H1 (cell line): ENCODE measurements around the gene MAML3. TPM values are rescaled to one million over a fixed set of nuclear protein-coding genes. Genes with fewer than 3 reads are reported as not detected.

Source experiments
- polyA plus RNA-seq, 7 experiments: library from polyadenylated mRNA; depleted of rRNA in 3 of 7; stranded (reverse) in 5 of 7; unstranded in 2 of 7; fragments of >200 nt in 5 of 7; fragments of 200-250 nt in 2 of 7; gene quantifications; 1 replicate in 5 of 7; 2 replicates in 1 of 7; 4 replicates in 1 of 7; pipeline versions ENCODE4 v1.2.1 to v1.2.3, GENCODE V29; 2011 to 2013; ENCODE audit warnings: missing spikeins in 2 of 7, mixed read lengths in 2 of 7
- total RNA-seq: library from RNA; stranded (reverse); fragmentation: NEBNext Ultra II Directional; extraction: Animal tissue kit (Norgen Biotek cat#: 25700); gene quantifications from 2 replicates; pipeline ENCODE4 v1.2.1, GENCODE V29; 2021

Gene MAML3
- total and polyA plus RNA-seq, 2 of the 8 experiments (the other 6 are each of a cell fraction or from before 2014, with no cell fraction given), result 2.1 to 5.7 TPM

Other genes starting within 250 kb of the MAML3 start
- gene SCOC, start 219.5 kb upstream of the MAML3 start, total RNA-seq, result 33.1 and 33.4 TPM in 2 replicates
- 4.5 and 12.1 TPM in 2 replicates for gene SCOC, start 219.5 kb upstream of the MAML3 start, polyA plus RNA-seq (2011; rRNA removed)